Measurements from ENCODE around the gene CERT1.

The CERT1 gene

GRCh38 chr5:75525344-75525743 lies 13.9 kb upstream of the CERT1 start:
- Histone ChIP-seq H3K9me3 (ENCODE audit: control insufficient read depth, insufficient read depth, low read depth, low read length) (no peaks in the 10 kb centered on the region), H3K4me3 (ENCODE audit: low read depth, low read length) (no peak overlapping the region), H3K27ac (ENCODE audit: extremely low read depth, low read depth, low read length) (no peak overlapping the region), H3K4me1 (ENCODE audit: control insufficient read depth, insufficient read depth, low read length) (no peaks in the 10 kb centered on the region), H3K36me3 (ENCODE audit: control insufficient read depth in 2 of 2, insufficient read depth in 1 of 2, low read length in 2 of 2) (peaks cover 0 to 8% of the 10 kb centered on the region in 2 experiments; a peak in 2 of 3 replicates)
- ChIA-PET POLR2A (no interaction called here), CTCF (no interaction called here)
- peak; percentile 67 for TF ChIP-seq SCRT2 (tag by site-specific recombination; IDR thresholded peaks at IDR 0.05)
- TF ChIP-seq SCRT1 (tag by site-specific recombination; IDR thresholded peaks at IDR 0.05; ENCODE audit: borderline replicate concordance), result peak; percentile 62; the same call in 1 of the 2 replicates
- TF ChIP-seq ZBTB49 (tag by site-specific recombination; IDR thresholded peaks at IDR 0.05; ENCODE audit: low read depth), result no peak

- Histone ChIP-seq H3K27ac (ENCODE audit: extremely low read depth, low read depth, low read length) (no peak overlapping the region), H3K4me3 (ENCODE audit: low read depth, low read length) (no peak overlapping the region), H3K36me3 (ENCODE audit: control insufficient read depth in 2 of 2, insufficient read depth in 1 of 2, low read length in 2 of 2) (peaks cover 0 to 8% of the 10 kb centered on the region in 2 experiments; a peak in 2 of 3 replicates), H3K9me3 (ENCODE audit: control insufficient read depth, insufficient read depth, low read depth, low read length) (no peaks in the 10 kb centered on the region), H3K4me1 (ENCODE audit: control insufficient read depth, insufficient read depth, low read length) (no peaks in the 10 kb centered on the region)
- POLR2A ChIA-PET, result no interaction called here
- CTCF ChIA-PET, result no interaction called here
- TF ChIP-seq ZNF585B (tag by site-specific recombination; IDR thresholded peaks at IDR 0.05) (no peak), ZNF23 (tag by site-specific recombination; IDR thresholded peaks at IDR 0.05; ENCODE audit: borderline replicate concordance) (no peak), MEIS1 (CRISPR knock-in tag; IDR thresholded peaks at IDR 0.05; ENCODE audit: borderline replicate concordance) (no peak), ZNF324 (tag by site-specific recombination; IDR thresholded peaks at IDR 0.05) (no peak), ZNF530 (tag by site-specific recombination; IDR thresholded peaks at IDR 0.05; ENCODE audit: low read depth) (no peak), ZBTB20 (tag by site-specific recombination; IDR thresholded peaks at IDR 0.05) (no peak), TRIM28 (IDR thresholded peaks at IDR 0.05; ENCODE audit: borderline replicate concordance, low read length) (no peak), ZBTB11 (tag by site-specific recombination; conservative IDR thresholded peaks at IDR 0.05; ENCODE audit: low read depth) (no peak), ZNF704 (tag by site-specific recombination; IDR thresholded peaks at IDR 0.05) (no peak), HOXD13 (CRISPR knock-in tag; IDR thresholded peaks at IDR 0.05; ENCODE audit: borderline replicate concordance) (no peak)
- TF ChIP-seq, protein P1, sequence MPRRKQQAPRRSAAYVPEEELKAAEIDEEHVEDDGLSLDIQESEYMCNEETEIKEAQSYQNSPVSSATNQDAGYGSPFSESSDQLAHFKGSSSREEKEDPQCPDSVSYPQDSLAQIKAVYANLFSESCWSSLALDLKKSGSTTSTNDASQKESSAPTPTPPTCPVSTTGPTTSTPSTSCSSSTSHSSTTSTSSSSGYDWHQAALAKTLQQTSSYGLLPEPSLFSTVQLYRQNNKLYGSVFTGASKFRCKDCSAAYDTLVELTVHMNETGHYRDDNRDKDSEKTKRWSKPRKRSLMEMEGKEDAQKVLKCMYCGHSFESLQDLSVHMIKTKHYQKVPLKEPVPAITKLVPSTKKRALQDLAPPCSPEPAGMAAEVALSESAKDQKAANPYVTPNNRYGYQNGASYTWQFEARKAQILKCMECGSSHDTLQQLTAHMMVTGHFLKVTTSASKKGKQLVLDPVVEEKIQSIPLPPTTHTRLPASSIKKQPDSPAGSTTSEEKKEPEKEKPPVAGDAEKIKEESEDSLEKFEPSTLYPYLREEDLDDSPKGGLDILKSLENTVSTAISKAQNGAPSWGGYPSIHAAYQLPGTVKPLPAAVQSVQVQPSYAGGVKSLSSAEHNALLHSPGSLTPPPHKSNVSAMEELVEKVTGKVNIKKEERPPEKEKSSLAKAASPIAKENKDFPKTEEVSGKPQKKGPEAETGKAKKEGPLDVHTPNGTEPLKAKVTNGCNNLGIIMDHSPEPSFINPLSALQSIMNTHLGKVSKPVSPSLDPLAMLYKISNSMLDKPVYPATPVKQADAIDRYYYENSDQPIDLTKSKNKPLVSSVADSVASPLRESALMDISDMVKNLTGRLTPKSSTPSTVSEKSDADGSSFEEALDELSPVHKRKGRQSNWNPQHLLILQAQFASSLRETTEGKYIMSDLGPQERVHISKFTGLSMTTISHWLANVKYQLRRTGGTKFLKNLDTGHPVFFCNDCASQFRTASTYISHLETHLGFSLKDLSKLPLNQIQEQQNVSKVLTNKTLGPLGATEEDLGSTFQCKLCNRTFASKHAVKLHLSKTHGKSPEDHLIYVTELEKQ (tag by site-specific recombination; IDR thresholded peaks at IDR 0.05; ENCODE audit: borderline replicate concordance), result no peak
- TF ChIP-seq, protein P2, sequence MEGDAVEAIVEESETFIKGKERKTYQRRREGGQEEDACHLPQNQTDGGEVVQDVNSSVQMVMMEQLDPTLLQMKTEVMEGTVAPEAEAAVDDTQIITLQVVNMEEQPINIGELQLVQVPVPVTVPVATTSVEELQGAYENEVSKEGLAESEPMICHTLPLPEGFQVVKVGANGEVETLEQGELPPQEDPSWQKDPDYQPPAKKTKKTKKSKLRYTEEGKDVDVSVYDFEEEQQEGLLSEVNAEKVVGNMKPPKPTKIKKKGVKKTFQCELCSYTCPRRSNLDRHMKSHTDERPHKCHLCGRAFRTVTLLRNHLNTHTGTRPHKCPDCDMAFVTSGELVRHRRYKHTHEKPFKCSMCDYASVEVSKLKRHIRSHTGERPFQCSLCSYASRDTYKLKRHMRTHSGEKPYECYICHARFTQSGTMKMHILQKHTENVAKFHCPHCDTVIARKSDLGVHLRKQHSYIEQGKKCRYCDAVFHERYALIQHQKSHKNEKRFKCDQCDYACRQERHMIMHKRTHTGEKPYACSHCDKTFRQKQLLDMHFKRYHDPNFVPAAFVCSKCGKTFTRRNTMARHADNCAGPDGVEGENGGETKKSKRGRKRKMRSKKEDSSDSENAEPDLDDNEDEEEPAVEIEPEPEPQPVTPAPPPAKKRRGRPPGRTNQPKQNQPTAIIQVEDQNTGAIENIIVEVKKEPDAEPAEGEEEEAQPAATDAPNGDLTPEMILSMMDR (tag by site-specific recombination; IDR thresholded peaks at IDR 0.05), result no peak
- TF ChIP-seq, protein P3, sequence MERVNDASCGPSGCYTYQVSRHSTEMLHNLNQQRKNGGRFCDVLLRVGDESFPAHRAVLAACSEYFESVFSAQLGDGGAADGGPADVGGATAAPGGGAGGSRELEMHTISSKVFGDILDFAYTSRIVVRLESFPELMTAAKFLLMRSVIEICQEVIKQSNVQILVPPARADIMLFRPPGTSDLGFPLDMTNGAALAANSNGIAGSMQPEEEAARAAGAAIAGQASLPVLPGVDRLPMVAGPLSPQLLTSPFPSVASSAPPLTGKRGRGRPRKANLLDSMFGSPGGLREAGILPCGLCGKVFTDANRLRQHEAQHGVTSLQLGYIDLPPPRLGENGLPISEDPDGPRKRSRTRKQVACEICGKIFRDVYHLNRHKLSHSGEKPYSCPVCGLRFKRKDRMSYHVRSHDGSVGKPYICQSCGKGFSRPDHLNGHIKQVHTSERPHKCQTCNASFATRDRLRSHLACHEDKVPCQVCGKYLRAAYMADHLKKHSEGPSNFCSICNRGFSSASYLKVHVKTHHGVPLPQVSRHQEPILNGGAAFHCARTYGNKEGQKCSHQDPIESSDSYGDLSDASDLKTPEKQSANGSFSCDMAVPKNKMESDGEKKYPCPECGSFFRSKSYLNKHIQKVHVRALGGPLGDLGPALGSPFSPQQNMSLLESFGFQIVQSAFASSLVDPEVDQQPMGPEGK (tag by site-specific recombination; IDR thresholded peaks at IDR 0.05), result no peak
- TF ChIP-seq, protein P4, sequence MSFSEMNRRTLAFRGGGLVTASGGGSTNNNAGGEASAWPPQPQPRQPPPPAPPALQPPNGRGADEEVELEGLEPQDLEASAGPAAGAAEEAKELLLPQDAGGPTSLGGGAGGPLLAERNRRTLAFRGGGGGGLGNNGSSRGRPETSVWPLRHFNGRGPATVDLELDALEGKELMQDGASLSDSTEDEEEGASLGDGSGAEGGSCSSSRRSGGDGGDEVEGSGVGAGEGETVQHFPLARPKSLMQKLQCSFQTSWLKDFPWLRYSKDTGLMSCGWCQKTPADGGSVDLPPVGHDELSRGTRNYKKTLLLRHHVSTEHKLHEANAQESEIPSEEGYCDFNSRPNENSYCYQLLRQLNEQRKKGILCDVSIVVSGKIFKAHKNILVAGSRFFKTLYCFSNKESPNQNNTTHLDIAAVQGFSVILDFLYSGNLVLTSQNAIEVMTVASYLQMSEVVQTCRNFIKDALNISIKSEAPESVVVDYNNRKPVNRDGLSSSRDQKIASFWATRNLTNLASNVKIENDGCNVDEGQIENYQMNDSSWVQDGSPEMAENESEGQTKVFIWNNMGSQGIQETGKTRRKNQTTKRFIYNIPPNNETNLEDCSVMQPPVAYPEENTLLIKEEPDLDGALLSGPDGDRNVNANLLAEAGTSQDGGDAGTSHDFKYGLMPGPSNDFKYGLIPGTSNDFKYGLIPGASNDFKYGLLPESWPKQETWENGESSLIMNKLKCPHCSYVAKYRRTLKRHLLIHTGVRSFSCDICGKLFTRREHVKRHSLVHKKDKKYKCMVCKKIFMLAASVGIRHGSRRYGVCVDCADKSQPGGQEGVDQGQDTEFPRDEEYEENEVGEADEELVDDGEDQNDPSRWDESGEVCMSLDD (tag by site-specific recombination; IDR thresholded peaks at IDR 0.05), result no peak
Observed at GRCh38 chr5:75524591-75524990, 13.2 kb upstream of the CERT1 start.

Measured in HEK293 (cell line).